ENCODE measurements around the gene CPZ.
"Not testable (repeated sequence)": the region's sequence is repeated elsewhere in the genome, so short reads cannot be mapped to it uniquely, and the experiment has no call there.

Gene CPZ

DNA sequence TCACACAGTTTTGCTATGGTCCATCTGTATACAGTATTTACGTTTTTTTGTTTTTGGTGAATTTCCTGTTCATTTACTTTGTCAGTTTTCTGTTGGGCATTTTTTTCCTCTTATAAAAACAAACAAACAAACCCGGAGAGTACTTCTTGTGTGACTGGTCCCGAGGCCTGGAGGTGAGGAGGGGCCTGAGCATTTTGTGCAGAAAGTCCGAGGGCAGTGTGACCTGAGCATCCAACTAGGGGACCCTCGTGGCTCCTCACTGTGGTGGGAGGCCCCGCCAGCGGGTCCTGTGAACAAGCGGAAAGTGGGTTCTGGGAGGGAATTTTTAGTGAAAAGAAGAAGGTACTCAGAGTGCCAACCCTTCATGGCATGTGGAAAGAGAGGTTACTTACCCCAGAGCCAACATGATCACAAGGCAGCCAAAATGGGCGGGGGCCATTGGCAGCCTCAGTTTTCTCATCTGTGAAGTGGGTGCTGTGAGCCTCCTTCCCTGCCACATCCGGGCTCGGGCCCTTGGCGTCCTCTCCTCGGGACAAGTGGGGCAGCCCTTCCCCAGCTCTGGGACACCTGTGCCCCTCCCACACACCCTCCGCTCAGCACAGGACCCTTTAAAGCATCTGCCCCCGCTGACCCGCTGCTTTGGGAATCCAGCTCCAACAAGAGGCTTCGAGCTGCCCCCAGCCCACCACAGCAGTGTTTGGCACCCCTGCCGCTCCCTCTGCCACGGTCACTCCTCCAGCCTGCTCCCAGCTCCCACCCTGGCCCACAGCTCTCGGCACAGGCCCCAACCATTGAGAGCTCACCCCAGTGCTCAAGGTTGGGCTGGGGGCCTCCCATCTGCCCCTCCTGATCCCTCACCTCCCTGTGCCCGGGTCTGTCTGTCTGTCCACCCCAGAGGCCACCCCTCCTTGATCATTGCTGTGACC is 35.2 kb upstream of the CPZ start:
- DNase-seq, result peak; percentile 22

DNA sequence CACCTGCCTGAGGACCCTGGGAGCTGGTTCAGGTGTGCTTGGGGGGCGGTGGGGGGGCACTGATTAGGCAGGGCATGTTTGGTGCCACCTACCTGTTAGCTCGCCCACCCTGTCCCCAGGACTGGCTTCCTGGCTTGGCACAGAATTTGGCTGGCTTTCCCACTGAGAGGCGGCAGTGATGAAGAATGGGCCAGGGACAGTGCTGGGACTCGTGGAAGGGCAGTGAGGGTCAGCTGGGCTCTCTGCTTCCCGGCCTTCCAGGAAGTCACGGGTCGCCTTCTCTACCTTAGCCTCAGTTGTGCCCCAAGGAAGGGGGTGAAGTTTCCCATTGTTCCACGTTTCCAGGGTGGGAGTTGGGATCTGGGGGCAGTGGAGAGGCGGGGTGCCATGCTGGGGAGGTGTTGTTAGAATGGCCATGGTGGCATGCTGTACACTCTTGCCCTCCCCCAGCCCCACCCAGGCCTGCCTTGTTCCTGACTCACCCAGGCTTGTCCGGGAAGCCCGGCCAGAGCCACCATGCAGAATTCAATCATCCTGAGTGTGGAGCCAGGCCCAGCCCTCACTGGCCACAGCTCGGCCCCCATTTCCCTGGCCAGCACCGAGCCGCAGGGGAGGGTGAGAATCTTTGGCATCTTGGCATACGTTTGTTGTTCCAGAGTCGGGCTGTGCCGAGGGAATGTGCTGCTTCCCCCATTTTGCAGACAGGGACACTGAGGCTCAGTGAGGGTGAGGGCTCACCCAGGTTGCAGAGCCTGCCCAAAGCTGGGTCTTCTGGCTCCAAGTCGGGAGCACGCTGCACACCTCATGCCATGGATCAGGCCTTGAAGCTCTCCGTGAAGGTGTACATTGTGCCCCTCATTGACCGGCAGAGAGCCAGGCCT is 34.2 kb upstream of the CPZ start:
- peak; percentile 25 for DNase-seq

DNA sequence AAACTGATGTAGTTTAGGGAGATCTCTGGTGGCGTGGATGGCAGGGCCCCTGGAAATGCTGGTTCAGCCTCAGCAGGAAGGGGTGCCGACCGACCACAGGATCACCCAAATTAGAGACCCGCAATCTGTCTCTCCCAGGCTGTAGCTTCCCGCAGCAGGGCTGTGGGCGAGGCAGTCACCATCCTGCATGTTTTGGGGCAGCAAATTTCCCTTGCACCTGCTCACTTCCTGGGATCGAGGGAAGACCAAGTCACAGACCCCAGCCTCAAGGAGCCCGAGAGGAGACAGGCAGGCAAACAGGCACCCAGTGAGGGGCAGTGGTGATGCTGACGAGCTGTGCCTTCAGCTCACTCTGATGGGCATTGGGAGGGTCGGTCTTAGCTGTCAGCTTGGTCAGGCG is 33.6 kb upstream of the CPZ start:
- DNase-seq, result peak; percentile 16

DNA sequence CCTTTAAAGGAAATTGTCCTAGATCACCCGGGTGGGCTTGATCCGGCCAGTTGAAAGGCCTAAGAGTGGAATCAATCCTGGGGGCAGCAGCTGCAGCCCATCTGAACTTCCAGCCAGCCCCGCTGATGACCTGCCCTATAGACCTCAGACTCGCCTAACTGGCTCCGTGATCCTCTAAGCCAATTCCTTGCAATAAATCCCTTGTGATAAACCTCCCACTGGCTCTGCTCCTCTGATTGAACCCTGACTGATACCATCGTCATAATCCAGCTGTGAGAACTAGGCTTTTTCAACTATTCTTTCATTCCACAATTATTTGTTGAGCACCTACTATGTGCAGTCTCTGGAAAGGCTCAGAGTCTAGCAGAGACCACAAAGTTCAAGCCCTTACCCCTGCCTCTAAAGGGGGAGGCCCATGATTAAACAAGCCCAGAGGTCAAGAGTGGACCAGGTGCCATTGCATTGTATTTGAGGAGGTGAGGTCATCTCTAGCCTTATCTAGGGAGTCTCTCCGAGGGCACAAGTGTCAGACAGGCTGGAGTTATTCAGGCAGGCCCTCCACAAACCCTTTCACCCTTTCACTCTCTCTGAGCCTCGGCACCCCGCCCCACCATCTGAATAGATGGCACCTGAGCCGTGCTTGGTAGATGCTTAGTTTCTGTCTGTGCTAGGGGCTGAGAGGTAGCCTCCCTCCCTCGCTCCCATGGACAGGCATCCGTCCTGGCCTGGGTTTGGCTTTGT is 32.9 kb upstream of the CPZ start:
- no peak for DNase-seq

DNA sequence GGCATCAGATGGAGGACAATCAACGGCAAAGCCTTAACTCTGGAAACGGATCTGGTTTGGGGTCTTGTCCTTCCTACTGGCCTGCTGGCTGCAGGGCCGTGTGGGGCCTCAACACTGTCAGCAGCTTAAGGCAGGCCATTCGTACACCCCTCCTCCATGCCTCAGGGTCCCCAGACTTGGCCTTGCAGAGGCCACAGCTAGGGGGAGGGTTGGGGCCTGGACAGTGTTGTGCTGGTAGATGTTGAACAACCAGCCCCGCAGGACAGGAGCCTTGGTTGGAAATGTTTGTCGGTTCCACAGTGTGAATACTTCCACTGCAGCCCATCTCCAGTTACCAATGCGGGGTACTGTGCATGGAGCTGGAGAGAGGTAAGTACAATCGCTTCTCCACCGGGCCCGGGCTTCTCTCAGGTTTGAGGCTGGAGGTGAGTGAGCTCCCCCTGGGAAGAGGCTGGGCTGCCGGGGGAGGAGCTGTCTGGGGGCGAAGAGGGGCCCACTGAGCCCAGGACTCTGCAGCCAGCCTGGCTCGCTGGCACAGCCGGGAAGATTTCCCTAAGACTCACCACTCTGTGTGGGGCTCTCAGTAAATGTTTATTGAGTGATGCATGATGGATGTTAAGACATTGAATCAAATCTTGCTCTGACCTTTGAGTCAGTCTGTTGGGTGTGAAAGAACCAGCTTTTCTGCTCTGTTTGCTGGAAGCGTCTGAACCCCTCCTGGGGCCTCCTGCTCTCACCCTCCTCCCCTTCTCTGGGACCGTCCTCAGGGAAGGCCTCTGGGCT is 32.1 kb upstream of the CPZ start:
- DNase-seq, result peak; percentile 17

DNA sequence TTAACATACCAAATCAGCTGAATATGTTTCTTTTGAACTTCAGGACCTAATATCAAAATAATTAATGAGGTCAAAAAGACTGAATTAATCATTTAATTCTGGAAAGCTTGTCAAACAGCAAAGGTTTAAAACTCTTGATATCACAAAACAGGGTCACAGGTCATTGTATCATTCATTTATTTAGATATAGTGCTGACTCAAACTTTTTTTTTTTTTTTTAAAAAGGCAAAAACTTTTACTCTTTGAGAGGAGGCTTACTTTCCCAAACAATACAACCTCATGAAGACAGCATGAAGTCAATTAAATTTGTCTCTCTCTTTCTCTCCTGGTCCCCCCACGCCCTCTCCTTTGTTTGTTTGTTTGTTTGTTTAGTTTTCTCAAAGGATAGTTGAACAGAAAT is 28.0 kb upstream of the CPZ start:
- no peak for DNase-seq

DNA sequence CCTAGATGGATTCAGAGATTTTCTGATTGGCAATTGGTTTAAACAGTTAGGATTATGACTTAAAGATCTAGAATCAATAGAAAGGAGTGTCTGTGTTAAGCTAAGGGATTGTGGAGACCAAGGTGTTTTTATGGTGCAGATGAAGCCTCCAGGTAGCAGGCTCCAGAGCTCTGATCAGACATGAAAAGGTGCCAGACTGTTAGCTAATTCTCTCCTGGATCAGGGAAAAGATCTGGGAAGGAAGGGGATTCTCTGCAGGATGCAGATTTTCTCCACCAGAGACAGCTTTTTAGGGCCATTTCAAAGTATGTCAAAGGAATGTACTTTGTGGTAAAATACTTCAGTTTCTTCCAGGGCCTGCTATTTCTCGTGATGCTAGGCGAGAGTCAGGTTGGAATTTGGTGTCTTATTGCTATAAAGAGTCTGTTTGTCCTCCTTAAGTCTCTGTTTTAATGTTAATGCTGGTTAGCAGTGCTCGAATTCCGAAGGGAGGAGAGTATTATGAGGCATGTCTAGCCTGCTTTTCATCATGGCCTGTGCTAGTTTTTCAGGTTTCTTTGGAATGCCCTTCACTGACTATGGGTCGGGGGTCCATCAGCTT is 24.4 kb upstream of the CPZ start:
- no peak for DNase-seq

DNA sequence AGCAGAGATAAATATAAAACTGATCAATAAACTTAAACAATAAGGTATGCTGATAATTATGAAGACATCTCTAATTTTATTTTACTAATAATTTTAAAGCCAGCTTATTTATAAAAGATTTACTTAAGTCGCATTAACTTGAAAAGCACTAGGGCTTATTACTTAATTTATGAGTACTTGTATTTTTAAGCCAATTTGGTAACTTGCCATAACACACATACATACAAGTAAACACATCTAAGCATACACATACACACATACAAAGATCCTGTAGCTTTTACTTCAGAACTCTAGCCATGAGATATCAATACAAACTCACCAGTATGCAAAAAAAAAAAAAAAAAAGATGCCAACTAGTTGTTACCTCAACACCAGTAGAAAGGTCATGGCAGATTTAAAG is 22.4 kb upstream of the CPZ start:
- no peak for DNase-seq

DNA sequence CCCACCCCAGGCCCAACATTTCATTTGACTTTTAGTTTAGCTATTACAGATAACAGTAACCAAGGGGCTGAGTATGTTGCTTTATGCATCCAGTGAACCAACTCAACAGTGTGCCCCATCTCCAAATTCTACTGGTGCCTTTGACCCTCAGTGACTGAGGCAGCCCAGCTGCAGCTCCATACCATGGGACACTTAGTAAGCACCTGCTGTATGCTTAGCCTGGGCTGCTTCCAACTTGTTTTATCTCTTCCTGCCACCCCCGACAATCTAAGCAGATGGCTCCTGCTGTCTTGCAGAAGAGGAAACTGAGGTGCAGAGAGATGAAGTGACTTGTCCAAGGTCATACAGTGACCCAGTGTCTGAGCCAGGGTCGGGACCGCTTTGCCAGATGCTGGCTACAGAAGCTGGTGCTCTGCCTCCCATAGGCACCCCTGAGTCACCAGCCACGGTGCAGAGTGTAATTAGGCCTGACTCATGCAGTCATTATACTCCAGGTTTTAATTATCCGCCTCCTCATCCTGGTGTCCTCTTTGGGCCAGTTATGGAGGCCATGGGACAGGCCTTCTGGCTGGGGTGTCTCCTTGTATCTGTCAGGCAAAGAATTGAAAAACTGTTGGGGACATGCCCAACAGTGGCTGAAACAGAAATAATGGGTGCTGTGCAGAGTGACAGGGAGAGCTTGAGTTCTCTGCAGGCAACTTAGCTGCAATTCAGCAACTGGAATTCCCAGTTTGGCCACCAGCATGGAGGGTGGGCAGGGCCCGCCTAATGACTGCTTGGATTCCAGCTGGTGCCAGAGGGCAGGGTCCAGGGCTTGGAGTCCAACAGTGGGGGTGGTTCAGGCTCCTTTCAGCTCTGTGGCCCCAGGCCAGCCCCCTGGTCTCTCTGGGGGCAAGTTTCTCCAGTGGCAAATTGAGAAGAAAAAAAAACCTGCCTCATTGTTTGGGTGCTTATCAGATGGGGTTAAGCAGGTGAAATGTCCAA is 20.6 kb upstream of the CPZ start:
- no peak for DNase-seq

DNA sequence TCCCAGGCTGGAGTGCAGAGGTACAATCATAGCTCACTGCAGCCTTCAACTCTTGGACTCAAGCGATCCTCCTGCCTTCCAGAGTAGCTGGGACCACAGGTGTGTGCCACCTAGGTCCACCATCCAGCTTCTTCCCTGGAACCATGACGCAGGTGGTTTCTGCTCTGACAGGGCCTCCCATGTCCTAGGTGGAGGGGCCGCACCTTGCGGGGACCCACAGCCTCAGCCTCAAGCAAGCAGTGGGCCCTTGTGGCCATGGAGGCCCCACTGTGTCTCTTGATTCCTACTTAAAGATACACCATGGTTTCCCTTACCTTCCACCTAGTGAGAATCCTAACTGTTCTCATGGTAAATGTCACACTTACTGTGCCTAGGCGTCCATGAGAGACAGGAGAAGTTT is 19.3 kb upstream of the CPZ start:
- DNase-seq, result peak; percentile 21

DNA sequence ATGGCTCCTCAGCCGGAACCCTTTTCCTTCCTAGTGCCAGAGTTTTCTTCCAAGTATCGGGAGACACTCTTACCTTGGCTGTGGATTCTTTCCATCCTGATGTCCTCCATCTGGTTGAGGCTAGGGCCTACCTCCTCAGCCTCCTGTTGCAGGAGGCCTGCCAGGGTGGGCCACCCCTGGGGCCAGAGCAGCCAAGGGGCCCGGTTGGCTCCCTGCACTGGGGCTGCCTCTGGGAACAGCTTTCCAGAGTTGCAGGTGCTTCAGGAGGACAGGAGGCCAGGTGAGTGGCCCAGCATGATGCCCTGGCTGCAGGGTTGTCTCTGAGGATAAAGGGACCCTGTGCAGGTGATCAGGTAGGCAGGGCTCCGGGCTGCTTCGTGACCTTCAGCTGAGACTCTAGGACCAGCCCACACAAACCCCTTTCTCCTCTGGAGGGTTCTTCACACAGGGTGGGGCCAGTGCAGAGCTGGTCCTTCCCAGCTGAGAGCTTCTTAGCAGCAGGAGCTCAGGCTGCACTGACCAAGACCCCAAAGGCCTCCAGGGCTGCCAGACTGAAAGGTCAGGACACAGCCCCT is 17.7 kb upstream of the CPZ start:
- DNase-seq, result no peak

DNA sequence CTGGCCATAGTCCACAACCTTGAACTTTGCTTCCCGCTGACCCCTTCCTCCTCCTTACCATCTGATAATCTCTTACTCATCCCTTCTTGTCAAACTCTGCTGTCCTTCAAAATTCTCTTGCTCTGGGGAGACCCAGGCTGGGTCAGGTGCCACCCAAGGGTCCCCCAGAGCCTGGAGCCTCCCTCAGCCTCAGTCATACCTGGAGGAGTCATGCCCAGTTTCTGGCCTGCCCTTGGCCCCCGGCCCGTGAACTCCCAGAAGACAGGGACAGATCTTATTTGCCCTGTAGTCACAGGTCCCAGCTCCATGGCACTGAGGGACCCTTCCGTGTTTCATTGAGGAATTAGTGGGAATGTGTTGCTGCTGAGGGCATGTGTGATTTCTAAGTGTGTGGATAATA is 17.1 kb upstream of the CPZ start:
- DNase-seq, result no peak

DNA sequence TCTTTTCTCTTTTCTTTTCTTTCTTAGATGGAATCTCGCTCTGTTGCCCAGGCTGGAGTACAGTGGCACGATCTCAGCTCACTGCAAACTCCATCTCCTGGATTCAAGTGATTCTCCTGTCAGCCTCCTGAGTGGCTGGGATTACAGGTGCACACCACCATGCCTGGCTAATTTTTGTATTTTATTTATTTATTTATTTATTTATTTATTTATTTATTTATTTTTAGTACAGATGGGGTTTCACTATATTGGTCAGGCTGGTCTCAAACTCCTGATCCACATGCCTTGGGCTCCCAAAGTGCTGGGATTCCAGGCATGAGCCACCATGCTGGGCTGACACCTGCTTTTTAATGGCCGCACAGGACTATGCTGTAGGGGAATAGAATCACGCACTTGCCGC is 16.0 kb upstream of the CPZ start:
- DNase-seq, result not testable (repeated sequence)

DNA sequence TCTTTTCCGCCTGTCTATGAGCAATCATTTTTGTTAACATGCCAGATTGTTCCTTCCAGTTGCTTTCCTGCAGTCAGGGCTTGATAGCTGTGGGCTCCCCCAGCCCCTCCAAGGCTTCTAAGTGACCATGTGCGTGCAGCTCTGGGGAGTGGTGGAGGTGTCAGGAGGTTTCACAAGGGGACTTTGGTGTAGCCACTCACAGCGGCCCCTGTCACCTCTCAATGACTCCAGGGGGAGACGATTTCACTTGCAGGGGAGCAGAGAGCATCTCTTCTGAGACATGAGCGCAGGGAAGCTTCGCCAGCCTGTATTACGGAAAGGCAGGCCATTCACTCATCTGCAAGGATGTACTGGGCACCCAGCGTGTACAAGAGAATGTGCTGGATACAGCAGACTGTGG is 15.5 kb upstream of the CPZ start:
- peak; percentile 29 for DNase-seq

DNA sequence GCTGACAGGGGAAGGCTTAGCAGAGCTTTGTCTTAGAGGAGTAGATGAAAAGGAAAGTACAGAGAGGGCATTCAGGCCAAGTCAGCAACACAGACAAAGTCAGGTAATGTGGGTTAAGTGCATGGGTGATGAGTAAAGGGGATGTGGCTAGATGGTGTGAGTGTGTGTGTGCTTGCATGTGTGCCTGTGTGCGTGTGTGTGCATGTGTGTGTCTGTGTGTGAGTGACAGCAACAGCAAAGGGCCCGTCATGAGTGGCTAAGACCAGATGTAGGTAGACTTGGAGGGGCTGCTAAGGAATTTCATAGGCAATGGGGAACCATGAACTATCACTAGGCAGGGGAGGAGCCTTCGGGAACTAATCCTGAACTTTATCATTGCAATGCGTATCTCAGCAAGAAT is 14.6 kb upstream of the CPZ start:
- DNase-seq, result peak; percentile 20

DNA sequence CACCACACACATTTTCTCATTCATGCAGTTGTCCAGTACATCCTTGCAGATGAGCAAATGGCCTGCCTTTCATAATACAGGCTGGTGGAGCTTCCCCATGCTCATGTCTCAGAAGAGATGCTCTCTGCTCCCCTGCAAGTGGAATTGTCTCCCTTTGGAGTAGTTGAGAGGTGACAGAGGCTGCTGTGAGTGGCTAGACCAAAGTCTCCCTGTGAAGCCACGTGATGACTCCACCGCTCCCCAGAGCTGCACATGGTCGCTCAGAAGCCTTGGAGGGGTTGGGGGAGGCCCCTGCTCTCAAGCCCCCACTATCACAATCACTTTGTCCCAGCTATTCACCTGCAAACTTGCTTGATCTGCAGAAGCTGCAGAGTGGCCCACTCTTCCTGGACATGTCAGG is 13.8 kb upstream of the CPZ start:
- DNase-seq, result no peak

DNA sequence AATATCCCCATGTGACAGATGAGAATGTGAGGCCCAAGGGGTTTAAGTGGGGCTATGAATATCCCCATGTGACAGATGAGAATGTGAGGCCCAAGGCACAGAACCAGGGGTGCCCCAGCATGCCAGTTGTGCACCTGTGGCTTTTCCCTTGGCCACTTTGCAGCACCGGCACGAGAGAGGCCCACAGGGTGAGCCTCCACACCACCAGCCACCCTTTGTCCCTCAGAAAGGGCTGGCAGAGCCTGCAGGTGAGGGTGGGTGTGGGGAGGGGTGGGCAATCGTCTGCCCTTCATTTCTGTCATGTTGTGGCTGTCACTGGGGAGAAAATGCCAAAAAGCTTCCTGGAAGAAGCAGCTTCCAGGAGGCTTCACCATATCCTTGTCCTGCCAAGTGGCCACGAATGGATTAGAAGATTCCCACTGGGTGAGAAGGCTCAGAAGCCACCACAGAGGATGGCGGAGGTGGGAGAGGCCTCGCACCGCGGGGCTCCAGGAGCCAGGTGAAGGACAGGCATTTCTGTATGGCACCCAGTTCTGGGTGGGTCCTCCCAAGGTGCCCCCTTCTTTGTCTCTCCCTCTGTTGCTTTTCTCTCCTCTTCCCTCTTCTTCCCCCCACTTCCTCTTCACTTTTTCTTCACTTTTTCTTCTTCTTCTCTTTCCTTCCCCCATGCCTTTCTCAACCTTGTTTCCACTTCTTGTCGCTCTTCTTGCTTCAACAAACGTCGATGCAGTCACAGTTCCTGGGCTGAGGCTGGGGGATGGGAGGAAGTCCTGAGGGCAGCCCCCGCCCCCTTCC is 12.8 kb upstream of the CPZ start:
- peak; percentile 13 for DNase-seq

DNA sequence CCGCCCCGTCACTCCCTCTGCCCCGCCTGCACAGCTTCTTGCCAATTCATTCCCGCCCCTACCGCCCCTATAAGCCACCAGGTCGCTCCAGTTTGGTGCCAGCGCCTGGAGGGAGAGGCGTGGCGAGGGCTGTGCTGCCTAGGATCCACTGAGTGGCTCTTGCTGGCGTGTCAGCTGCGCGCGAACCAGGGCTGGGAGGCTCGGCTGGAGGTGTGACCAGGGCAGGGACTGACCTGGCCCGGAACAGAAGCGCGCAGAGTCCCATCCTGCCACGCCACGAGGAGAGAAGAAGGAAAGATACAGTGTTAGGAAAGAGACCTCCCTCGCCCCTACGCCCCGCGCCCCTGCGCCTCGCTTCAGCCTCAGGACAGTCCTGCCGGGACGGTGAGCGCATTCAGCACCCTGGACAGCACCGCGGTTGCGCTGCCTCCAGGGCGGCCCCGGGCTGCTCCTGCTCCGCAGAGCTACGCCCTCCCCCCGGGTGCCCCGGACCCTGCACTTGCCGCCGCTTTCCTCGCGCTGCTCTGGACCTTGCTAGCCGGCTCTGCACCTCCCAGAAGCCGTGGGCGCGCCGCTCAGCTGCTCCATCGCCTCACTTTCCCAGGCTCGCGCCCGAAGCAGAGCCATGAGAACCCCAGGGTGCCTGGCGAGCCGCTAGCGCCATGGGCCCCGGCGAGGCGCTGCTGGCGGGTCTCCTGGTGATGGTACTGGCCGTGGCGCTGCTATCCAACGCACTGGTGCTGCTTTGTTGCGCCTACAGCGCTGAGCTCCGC is 12.1 kb upstream of the CPZ start, which contains the start of gene GPR78:
Gene GPR78, plus strand, starts transcription at position 72 of the 773 bp plus-strand sequence. Its CDS starts 591 bp downstream, at position 663.
- DNase-seq, result peak; percentile 81

All from right forelimb (tissue), 1 donor.